ENCODE data around the gene ZNF780B. TPM values are rescaled to one million over a fixed set of nuclear protein-coding genes. Genes with fewer than 3 reads are reported as not detected.

Gene ZNF780B
- total RNA-seq, 3 donors from 2014 or later: 16.9 to 30.9 (median 21.8) TPM

DNA sequence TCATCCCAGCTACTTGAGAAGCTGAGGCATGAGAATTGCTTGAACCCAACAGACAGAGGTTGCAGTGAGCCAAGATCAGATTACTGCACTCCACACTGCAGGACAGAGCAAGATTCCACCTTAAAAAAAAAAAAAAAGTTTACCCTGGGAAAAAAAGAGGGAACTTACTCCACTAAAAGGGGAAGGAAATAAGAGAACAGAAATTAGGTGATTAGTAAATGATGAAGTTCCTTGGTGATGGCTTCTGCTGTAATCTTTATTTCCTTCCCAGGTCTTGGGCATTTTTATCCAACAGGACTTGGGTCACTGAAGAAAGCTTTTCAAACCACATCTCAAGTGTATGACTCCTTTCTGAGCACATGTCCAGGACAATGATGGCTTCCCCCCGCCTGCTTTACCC lies 25.4 kb upstream of the ZNF780B start:
- TF ChIP-seq, protein P1, sequence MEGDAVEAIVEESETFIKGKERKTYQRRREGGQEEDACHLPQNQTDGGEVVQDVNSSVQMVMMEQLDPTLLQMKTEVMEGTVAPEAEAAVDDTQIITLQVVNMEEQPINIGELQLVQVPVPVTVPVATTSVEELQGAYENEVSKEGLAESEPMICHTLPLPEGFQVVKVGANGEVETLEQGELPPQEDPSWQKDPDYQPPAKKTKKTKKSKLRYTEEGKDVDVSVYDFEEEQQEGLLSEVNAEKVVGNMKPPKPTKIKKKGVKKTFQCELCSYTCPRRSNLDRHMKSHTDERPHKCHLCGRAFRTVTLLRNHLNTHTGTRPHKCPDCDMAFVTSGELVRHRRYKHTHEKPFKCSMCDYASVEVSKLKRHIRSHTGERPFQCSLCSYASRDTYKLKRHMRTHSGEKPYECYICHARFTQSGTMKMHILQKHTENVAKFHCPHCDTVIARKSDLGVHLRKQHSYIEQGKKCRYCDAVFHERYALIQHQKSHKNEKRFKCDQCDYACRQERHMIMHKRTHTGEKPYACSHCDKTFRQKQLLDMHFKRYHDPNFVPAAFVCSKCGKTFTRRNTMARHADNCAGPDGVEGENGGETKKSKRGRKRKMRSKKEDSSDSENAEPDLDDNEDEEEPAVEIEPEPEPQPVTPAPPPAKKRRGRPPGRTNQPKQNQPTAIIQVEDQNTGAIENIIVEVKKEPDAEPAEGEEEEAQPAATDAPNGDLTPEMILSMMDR (IDR thresholded peaks at IDR 0.05): no peak
- Histone ChIP-seq H3K4me3 (no peak overlapping the region), H3K9me3 (peaks cover 23% of the 10 kb centered on the region), H3K36me3 (ENCODE audit: low read depth) (peaks cover 12% of the 10 kb centered on the region), H3K4me1 (ENCODE audit: low read depth) (no peaks in the 10 kb centered on the region)
- intact Hi-C loops (cut with DNase I, micrococcal nuclease): no loop called here
- ATAC-seq: no peak
- no peak for DNase-seq

GRCh38 chr19:40080289-40080688 lies 24.3 kb upstream of the ZNF780B start:
- H3K4me3 ChIP-seq: no peak overlapping the region
- intact Hi-C loops (cut with DNase I, micrococcal nuclease): no loop called here
- no peak for DNase-seq
- H3K4me1 ChIP-seq (ENCODE audit: low read depth): no peaks in the 10 kb centered on the region
- no peak for ATAC-seq
- peaks cover 33% of the 10 kb centered on the region for H3K9me3 ChIP-seq
- H3K36me3 ChIP-seq (ENCODE audit: low read depth): peaks cover 18% of the 10 kb centered on the region
- TF ChIP-seq, protein P1 (IDR thresholded peaks at IDR 0.05): no peak

DNA sequence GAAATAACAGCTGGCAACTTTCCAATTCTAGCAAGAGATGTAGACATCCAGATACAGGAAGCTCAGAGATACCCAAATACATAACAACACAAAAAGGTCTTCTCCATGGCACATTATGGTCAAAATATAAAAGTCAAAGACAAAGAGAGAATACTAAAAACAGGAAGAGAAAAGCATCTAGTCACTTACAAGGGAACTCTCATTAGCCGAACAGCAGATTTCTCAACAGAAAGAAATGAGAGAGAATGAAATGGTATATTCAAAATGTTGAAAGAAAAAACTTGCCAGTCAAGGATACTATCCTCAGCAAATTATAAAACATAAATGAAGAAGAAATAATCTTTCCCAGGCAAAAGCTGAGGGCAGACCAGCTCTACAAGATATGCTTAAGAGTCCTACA lies 22.3 kb upstream of the ZNF780B start:
- DNase-seq (no peak), ATAC-seq (no peak)
- no peak overlapping the region for H3K4me3 ChIP-seq
- no peaks in the 10 kb centered on the region for H3K4me1 ChIP-seq (ENCODE audit: low read depth)
- peaks cover 49% of the 10 kb centered on the region for H3K9me3 ChIP-seq
- TF ChIP-seq, protein P1 (IDR thresholded peaks at IDR 0.05): no peak
- H3K36me3 ChIP-seq (ENCODE audit: low read depth): peaks cover 22% of the 10 kb centered on the region
- intact Hi-C loops (cut with DNase I, micrococcal nuclease): no loop called here

GRCh38 chr19:40070058-40070457 lies 14.0 kb upstream of the ZNF780B start:
- TF ChIP-seq, protein P1 (IDR thresholded peaks at IDR 0.05): no peak
- ATAC-seq: no peak

GRCh38 chr19:40059624-40060023 lies 3.6 kb upstream of the ZNF780B start:
- DNase-seq: no peak
- no peak overlapping the region for H3K4me3 ChIP-seq

More at GRCh38 chr19:40070058-40070457, 14.0 kb upstream of the ZNF780B start:
- no peaks in the 10 kb centered on the region for H3K4me1 ChIP-seq (ENCODE audit: low read depth)
- no peak for DNase-seq
- intact Hi-C loops (cut with DNase I, micrococcal nuclease): no loop called here
- peaks cover 14% of the 10 kb centered on the region for H3K9me3 ChIP-seq
- no peak overlapping the region for H3K4me3 ChIP-seq
- H3K36me3 ChIP-seq (ENCODE audit: low read depth): peaks cover 4% of the 10 kb centered on the region

More at GRCh38 chr19:40059624-40060023, 3.6 kb upstream of the ZNF780B start:
- ATAC-seq: no peak
- H3K9me3 ChIP-seq: peaks cover 18% of the 10 kb centered on the region
- no peaks in the 10 kb centered on the region for H3K36me3 ChIP-seq (ENCODE audit: low read depth)
- intact Hi-C loops (cut with DNase I, micrococcal nuclease): no loop called here
- TF ChIP-seq, protein P1 (IDR thresholded peaks at IDR 0.05): no peak
- peaks cover 7% of the 10 kb centered on the region for H3K4me1 ChIP-seq (ENCODE audit: low read depth)

Data from mucosa of descending colon (tissue), 3 donors.